HCT116 (cell line): ENCODE results near the gene ADORA1.

ENCODE experiments used
- CBX3 ChIP-seq: IDR thresholded peaks from 2 replicates; pipeline ENCODE4 v1.6.1; 2012; ENCODE audit warnings: low read depth
- CEBPB ChIP-seq: IDR thresholded peaks from 2 replicates; pipeline ENCODE4 v1.6.1; 2012; ENCODE audit warnings: low read depth
- CTCF ChIP-seq, 3 experiments: fragments of 200-600 bp in 1 of 3; sonication (generic) in 1 of 3; IDR thresholded peaks in 2 of 3; conservative IDR thresholded peaks in 1 of 3; 2 replicates each; pipeline ENCODE4 v1.5.1; 2012 to 2017; ENCODE audit warnings: low read depth in 2 of 3, low read length in 2 of 3, antibody characterized with exemption in 1 of 3, borderline replicate concordance in 1 of 3, control low read depth in 1 of 3, mild to moderate bottlenecking in 1 of 3, mixed read lengths in 1 of 3, mixed run types in 1 of 3, moderate library complexity in 1 of 3; ENCODE audit not compliant: insufficient read depth in 1 of 3
- ELF1 ChIP-seq: IDR thresholded peaks from 2 replicates; pipeline ENCODE4 v1.6.1; 2012; ENCODE audit warnings: low read depth, borderline replicate concordance
- EZH2 ChIP-seq: fragments of 200-600 bp; sonication (generic); IDR thresholded peaks from 2 replicates; pipeline ENCODE4 v1.6.1; 2017; ENCODE audit warnings: antibody characterized with exemption, mixed run types
- POLR2A ChIP-seq: IDR thresholded peaks from 2 replicates; pipeline ENCODE4 v1.7.0; 2011; ENCODE audit warnings: borderline replicate concordance; ENCODE audit not compliant: insufficient read depth, insufficient read length; ENCODE audit errors: extremely low read depth
- POLR2AphosphoS5 ChIP-seq: IDR thresholded peaks from 2 replicates; pipeline ENCODE4 v1.6.1; 2011; ENCODE audit warnings: mild to moderate bottlenecking, low read depth, low read length, moderate library complexity
- RAD21 ChIP-seq: IDR thresholded peaks from 2 replicates; pipeline ENCODE4 v1.6.1; 2012; ENCODE audit warnings: low read depth, mild to moderate bottlenecking
- SP1 ChIP-seq: IDR thresholded peaks from 2 replicates; pipeline ENCODE4 v1.6.1; 2012; ENCODE audit warnings: low read depth
- TCF7L2 ChIP-seq: IDR thresholded peaks from 2 replicates; pipeline ENCODE4 v1.7.0; 2011; ENCODE audit warnings: borderline replicate concordance, inconsistent platforms; ENCODE audit not compliant: insufficient read depth, insufficient read length; ENCODE audit errors: extremely low read depth
- ZFX ChIP-seq: fragments of 450-650 bp; IDR thresholded peaks from 2 replicates; pipeline ENCODE4 v1.6.1; 2017
- TF ChIP-seq, protein P1 (sequence below): IDR thresholded peaks from 2 replicates; pipeline ENCODE4 v1.6.1; 2012; ENCODE audit warnings: low read depth

GRCh38 chr1:203161703-203162102 is 34.2 kb downstream of the ADORA1 start:
- TF ChIP-seq POLR2AphosphoS5, result no peak
- TF ChIP-seq CTCF (IDR thresholded peaks at IDR 0.05 in 2 of 3, conservative IDR thresholded peaks at IDR 0.05 in 1 of 3; ENCODE audit: borderline replicate concordance in 1 of 3, insufficient read depth in 1 of 3, low read depth in 2 of 3, low read length in 2 of 3), result no peak
- TF ChIP-seq CBX3, result no peak
- no peak for TF ChIP-seq ELF1
- no peak for TF ChIP-seq EZH2
- TF ChIP-seq, protein P1, sequence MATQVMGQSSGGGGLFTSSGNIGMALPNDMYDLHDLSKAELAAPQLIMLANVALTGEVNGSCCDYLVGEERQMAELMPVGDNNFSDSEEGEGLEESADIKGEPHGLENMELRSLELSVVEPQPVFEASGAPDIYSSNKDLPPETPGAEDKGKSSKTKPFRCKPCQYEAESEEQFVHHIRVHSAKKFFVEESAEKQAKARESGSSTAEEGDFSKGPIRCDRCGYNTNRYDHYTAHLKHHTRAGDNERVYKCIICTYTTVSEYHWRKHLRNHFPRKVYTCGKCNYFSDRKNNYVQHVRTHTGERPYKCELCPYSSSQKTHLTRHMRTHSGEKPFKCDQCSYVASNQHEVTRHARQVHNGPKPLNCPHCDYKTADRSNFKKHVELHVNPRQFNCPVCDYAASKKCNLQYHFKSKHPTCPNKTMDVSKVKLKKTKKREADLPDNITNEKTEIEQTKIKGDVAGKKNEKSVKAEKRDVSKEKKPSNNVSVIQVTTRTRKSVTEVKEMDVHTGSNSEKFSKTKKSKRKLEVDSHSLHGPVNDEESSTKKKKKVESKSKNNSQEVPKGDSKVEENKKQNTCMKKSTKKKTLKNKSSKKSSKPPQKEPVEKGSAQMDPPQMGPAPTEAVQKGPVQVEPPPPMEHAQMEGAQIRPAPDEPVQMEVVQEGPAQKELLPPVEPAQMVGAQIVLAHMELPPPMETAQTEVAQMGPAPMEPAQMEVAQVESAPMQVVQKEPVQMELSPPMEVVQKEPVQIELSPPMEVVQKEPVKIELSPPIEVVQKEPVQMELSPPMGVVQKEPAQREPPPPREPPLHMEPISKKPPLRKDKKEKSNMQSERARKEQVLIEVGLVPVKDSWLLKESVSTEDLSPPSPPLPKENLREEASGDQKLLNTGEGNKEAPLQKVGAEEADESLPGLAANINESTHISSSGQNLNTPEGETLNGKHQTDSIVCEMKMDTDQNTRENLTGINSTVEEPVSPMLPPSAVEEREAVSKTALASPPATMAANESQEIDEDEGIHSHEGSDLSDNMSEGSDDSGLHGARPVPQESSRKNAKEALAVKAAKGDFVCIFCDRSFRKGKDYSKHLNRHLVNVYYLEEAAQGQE, result no peak
- no peak for TF ChIP-seq ZFX
- no peak for TF ChIP-seq TCF7L2
- TF ChIP-seq POLR2A, result no peak
- no peak for TF ChIP-seq CEBPB
- no peak for TF ChIP-seq RAD21
- TF ChIP-seq SP1, result no peak
